ENCODE results near the gene RAB18.
"Not testable (repeated sequence)": the region's sequence is repeated elsewhere in the genome, so short reads cannot be mapped to it uniquely, and the experiment has no call there.

Gene RAB18

GRCh38 chr10:27463961-27464360 lies 40.1 kb upstream of the RAB18 start:
- TF ChIP-seq HDGF (IDR thresholded peaks at IDR 0.05; ENCODE audit: borderline replicate concordance) = no peak
- no peak for TF ChIP-seq SUZ12 (IDR thresholded peaks at IDR 0.05)
- TF ChIP-seq SP1 (IDR thresholded peaks at IDR 0.05) = no peak
- TF ChIP-seq NFRKB (IDR thresholded peaks at IDR 0.05) = no peak
- no peak for TF ChIP-seq ELF4 (IDR thresholded peaks at IDR 0.05)
- no peak for TF ChIP-seq TARDBP (IDR thresholded peaks at IDR 0.05)
- no peak for TF ChIP-seq BHLHE40 (IDR thresholded peaks at IDR 0.05; ENCODE audit: borderline replicate concordance)
- no peak for TF ChIP-seq FOXK2 (IDR thresholded peaks at IDR 0.05)
- no peak for TF ChIP-seq CTBP1 (IDR thresholded peaks at IDR 0.05; ENCODE audit: borderline replicate concordance)
- TF ChIP-seq FOXM1 (IDR thresholded peaks at IDR 0.05; ENCODE audit: borderline replicate concordance) = no peak
- TF ChIP-seq ARNT (IDR thresholded peaks at IDR 0.05) = no peak
- no peak for TF ChIP-seq FOXA1 (IDR thresholded peaks at IDR 0.05)
- no peak for TF ChIP-seq ZNF384 (IDR thresholded peaks at IDR 0.05)
- no peak for TF ChIP-seq LEF1 (IDR thresholded peaks at IDR 0.05; ENCODE audit: borderline replicate concordance)
- TF ChIP-seq L3MBTL2 (conservative IDR thresholded peaks at IDR 0.05) = no peak
- TF ChIP-seq, protein P1, sequence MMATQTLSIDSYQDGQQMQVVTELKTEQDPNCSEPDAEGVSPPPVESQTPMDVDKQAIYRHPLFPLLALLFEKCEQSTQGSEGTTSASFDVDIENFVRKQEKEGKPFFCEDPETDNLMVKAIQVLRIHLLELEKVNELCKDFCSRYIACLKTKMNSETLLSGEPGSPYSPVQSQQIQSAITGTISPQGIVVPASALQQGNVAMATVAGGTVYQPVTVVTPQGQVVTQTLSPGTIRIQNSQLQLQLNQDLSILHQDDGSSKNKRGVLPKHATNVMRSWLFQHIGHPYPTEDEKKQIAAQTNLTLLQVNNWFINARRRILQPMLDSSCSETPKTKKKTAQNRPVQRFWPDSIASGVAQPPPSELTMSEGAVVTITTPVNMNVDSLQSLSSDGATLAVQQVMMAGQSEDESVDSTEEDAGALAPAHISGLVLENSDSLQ (IDR thresholded peaks at IDR 0.05) = no peak
- ChIA-PET POLR2A (no interaction called here), CTCF (interaction anchor here (0.7 kb wide), 1 partner anchor 90 kb away, joined by 3 read pairs; no protein-coding TSS in a partner anchor)
- no peak for DNase-seq (ENCODE audit: extremely low spot score)

GRCh38 chr10:27464993-27465392 lies 39.1 kb upstream of the RAB18 start:
- POLR2A ChIA-PET = no interaction called here
- no peak for DNase-seq (ENCODE audit: extremely low spot score)
- CTCF ChIA-PET = no interaction called here

DNA sequence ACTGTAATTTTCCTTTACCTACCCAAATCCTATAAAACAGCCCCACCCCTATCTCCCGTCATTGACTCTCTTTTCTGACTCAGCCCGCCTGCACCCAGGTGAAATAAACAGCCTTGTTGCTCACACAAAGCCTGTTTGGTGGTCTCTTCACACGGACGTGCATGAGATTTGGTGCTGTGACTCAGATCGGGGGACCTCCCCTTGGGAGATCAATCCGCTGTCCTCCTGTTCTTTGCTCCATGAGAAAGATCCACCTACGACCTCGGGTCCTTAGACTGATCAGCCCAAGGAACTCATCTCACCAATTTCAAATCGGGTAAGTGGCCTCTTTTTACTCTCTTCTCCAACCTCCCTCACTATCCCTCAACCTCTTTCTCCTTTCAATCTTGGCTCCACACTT lies 38.5 kb upstream of the RAB18 start:
- CTCF ChIA-PET; POLR2A ChIA-PET; DNase-seq (ENCODE audit: extremely low spot score): not testable (repeated sequence)

More at GRCh38 chr10:27464993-27465392, 39.1 kb upstream of the RAB18 start:
- TF ChIP-seq SP1 (IDR thresholded peaks at IDR 0.05) (no peak), CTBP1 (IDR thresholded peaks at IDR 0.05; ENCODE audit: borderline replicate concordance) (no peak), ELF4 (IDR thresholded peaks at IDR 0.05) (no peak), L3MBTL2 (conservative IDR thresholded peaks at IDR 0.05) (no peak), ARNT (IDR thresholded peaks at IDR 0.05) (no peak), FOXM1 (IDR thresholded peaks at IDR 0.05; ENCODE audit: borderline replicate concordance) (no peak), BHLHE40 (IDR thresholded peaks at IDR 0.05; ENCODE audit: borderline replicate concordance) (no peak), SUZ12 (IDR thresholded peaks at IDR 0.05) (no peak), HDGF (IDR thresholded peaks at IDR 0.05; ENCODE audit: borderline replicate concordance) (no peak)
- TF ChIP-seq, protein P1 (IDR thresholded peaks at IDR 0.05) = no peak

DNA sequence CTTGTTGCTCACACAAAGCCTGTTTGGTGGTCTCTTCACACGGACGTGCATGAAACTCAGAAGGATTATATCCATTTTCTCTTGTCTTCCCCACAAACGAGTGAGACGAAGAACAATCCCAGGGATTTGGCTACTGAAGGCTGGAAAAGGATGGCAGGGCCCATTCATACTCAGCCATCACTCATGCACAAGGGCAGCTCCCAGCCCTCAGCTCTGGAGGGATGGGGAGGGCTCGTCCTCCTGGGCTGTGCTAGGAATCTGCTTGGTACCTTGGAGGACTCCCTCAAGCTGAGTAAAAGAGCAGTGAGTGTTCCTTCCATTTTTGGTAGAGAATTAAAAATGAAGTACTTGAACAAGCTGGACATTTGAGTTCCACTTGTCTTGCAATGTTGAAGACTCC lies 33.2 kb upstream of the RAB18 start:
- TF ChIP-seq HDGF (IDR thresholded peaks at IDR 0.05; ENCODE audit: borderline replicate concordance) = no peak
- no peak for TF ChIP-seq FOXA1 (IDR thresholded peaks at IDR 0.05)
- TF ChIP-seq LEF1 (IDR thresholded peaks at IDR 0.05; ENCODE audit: borderline replicate concordance) = no peak
- TF ChIP-seq FOXK2 (IDR thresholded peaks at IDR 0.05) = no peak
- no peak for TF ChIP-seq SP1 (IDR thresholded peaks at IDR 0.05)
- no peak for TF ChIP-seq ELF4 (IDR thresholded peaks at IDR 0.05)
- no peak for TF ChIP-seq L3MBTL2 (conservative IDR thresholded peaks at IDR 0.05)
- no peak for TF ChIP-seq BHLHE40 (IDR thresholded peaks at IDR 0.05; ENCODE audit: borderline replicate concordance)
- TF ChIP-seq CTBP1 (IDR thresholded peaks at IDR 0.05; ENCODE audit: borderline replicate concordance) = no peak
- TF ChIP-seq ARNT (IDR thresholded peaks at IDR 0.05) = no peak
- TF ChIP-seq, protein P1 (IDR thresholded peaks at IDR 0.05) = no peak
- TF ChIP-seq TARDBP (IDR thresholded peaks at IDR 0.05) = no peak
- TF ChIP-seq NFRKB (IDR thresholded peaks at IDR 0.05) = no peak
- TF ChIP-seq SUZ12 (IDR thresholded peaks at IDR 0.05) = no peak
- TF ChIP-seq FOXM1 (IDR thresholded peaks at IDR 0.05; ENCODE audit: borderline replicate concordance) = no peak
- TF ChIP-seq ZNF384 (IDR thresholded peaks at IDR 0.05) = no peak
- CTCF ChIA-PET = no interaction called here
- no peak for DNase-seq (ENCODE audit: extremely low spot score)
- POLR2A ChIA-PET = no interaction called here

GRCh38 chr10:27474741-27475140 lies 29.4 kb upstream of the RAB18 start:
- TF ChIP-seq HDGF (IDR thresholded peaks at IDR 0.05; ENCODE audit: borderline replicate concordance) = no peak
- TF ChIP-seq ELF4 (IDR thresholded peaks at IDR 0.05) = no peak
- no peak for TF ChIP-seq L3MBTL2 (conservative IDR thresholded peaks at IDR 0.05)
- TF ChIP-seq SUZ12 (IDR thresholded peaks at IDR 0.05) = no peak
- TF ChIP-seq FOXA1 (IDR thresholded peaks at IDR 0.05) = no peak
- TF ChIP-seq BHLHE40 (IDR thresholded peaks at IDR 0.05; ENCODE audit: borderline replicate concordance) = no peak
- no peak for TF ChIP-seq FOXK2 (IDR thresholded peaks at IDR 0.05)
- no peak for TF ChIP-seq LEF1 (IDR thresholded peaks at IDR 0.05; ENCODE audit: borderline replicate concordance)
- TF ChIP-seq TARDBP (IDR thresholded peaks at IDR 0.05) = no peak
- no peak for TF ChIP-seq NFRKB (IDR thresholded peaks at IDR 0.05)
- TF ChIP-seq FOXM1 (IDR thresholded peaks at IDR 0.05; ENCODE audit: borderline replicate concordance) = no peak
- no peak for TF ChIP-seq ARNT (IDR thresholded peaks at IDR 0.05)
- TF ChIP-seq ZNF384 (IDR thresholded peaks at IDR 0.05) = no peak
- no peak for TF ChIP-seq CTBP1 (IDR thresholded peaks at IDR 0.05; ENCODE audit: borderline replicate concordance)
- TF ChIP-seq, protein P1 (IDR thresholded peaks at IDR 0.05) = no peak
- no peak for TF ChIP-seq SP1 (IDR thresholded peaks at IDR 0.05)
- DNase-seq (ENCODE audit: extremely low spot score) = no peak
- POLR2A ChIA-PET = interaction anchor here (1.8 kb wide), 1 partner anchor 29 kb away, joined by 6 read pairs; the partner anchor contains the start of gene RAB18
- CTCF ChIA-PET = no interaction called here

DNA sequence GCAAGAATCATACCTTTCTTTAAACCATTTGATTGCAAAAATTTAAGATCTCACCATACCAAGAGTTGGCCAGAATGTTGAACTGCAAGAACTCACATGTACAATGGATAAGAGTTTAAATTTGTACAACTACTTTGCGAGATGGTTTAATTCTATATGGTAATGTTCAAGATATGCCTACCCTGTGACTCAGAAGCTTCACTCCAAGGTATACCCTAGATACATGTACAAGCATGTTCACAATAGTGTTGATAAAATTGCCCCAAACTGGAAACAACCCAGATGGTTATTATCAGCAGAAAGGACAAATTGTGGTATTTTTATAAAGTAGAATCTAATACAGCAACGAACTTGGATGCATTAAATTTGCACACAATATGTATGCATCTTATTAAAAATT lies 25.1 kb upstream of the RAB18 start:
- DNase-seq (ENCODE audit: extremely low spot score) = no peak
- ChIA-PET CTCF (no interaction called here), POLR2A (no interaction called here)
- TF ChIP-seq TARDBP (IDR thresholded peaks at IDR 0.05) (no peak), HDGF (IDR thresholded peaks at IDR 0.05; ENCODE audit: borderline replicate concordance) (no peak), SP1 (IDR thresholded peaks at IDR 0.05) (no peak), ELF4 (IDR thresholded peaks at IDR 0.05) (no peak), SUZ12 (IDR thresholded peaks at IDR 0.05) (no peak), NFRKB (IDR thresholded peaks at IDR 0.05) (no peak), FOXK2 (IDR thresholded peaks at IDR 0.05) (no peak), L3MBTL2 (conservative IDR thresholded peaks at IDR 0.05) (no peak), LEF1 (IDR thresholded peaks at IDR 0.05; ENCODE audit: borderline replicate concordance) (no peak), FOXM1 (IDR thresholded peaks at IDR 0.05; ENCODE audit: borderline replicate concordance) (no peak), FOXA1 (IDR thresholded peaks at IDR 0.05) (no peak), CTBP1 (IDR thresholded peaks at IDR 0.05; ENCODE audit: borderline replicate concordance) (no peak), BHLHE40 (IDR thresholded peaks at IDR 0.05; ENCODE audit: borderline replicate concordance) (no peak), ZNF384 (IDR thresholded peaks at IDR 0.05) (no peak), ARNT (IDR thresholded peaks at IDR 0.05) (no peak)
- TF ChIP-seq, protein P1 (IDR thresholded peaks at IDR 0.05) = no peak

Measured in HEK293T (cell line).